Measurements from ENCODE around the gene SERPINA12.

DNA sequence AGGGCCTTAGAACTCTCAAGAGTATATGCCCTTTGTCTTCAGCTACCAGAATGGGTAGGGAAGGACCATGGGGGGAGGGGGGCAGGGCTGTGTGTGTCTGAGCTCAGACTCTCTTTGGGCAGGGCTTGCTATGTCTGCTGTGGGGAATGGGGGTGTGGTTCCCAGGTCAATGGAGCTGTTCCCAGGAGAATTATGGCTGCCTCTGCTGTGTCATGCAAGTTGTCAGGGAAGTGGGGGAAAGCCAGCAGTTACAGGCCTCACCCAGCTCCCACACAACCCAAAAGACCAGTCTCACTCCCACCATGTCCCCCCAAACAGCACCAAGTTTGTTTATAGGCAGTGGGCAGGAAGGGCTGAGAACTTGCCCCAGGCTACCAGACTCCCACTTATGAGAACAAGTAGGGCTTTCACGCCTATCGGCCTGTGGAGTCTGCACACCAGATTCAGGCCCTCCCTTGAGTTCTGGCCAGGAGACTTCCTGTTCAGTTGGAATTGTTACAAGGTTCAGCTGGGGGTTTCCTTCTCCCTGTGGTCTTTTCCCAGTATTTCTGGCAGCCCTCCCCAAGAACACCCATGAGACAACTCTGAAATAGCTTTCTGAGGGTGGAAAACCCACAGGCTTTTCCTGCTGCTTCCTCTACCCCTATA, 50.6 kb downstream of the SERPINA12 start:
- TF ChIP-seq CTCF (IDR thresholded peaks at IDR 0.05) (no peak), POLR2AphosphoS5 (IDR thresholded peaks at IDR 0.05) (no peak)
